H9 (cell line): Measurements from ENCODE around the gene ZBTB49. TPM values are rescaled to one million over a fixed set of nuclear protein-coding genes. Genes with fewer than 3 reads are reported as not detected.
A peak's percentile ranks its signal among the peaks of the same experiment; 100 is the strongest.

ENCODE experiments used
- DNase-seq: peaks from one replicate; pipeline ENCODE4 v3.0.0-alpha.2; 2017
- H2AFZ ChIP-seq: one replicate; pipeline ENCODE4 v1.6.1; 2013; ENCODE audit warnings: mild to moderate bottlenecking, low read length, control low read depth, moderate library complexity
- H2AK5ac ChIP-seq: 2 replicates; pipeline ENCODE4 v1.6.1; 2013; ENCODE audit warnings: low read length, control low read depth, mixed read lengths; ENCODE audit not compliant: insufficient read length
- H2BK120ac ChIP-seq: one replicate; pipeline ENCODE4 v1.6.1; 2013; ENCODE audit warnings: low read depth, mild to moderate bottlenecking, low read length, control low read depth, inconsistent platforms; ENCODE audit not compliant: poor library complexity, severe bottlenecking
- H2BK12ac ChIP-seq: 2 replicates; pipeline ENCODE4 v1.6.1; 2013; ENCODE audit warnings: low read length, control low read depth, mixed read lengths, low read depth; ENCODE audit not compliant: insufficient read length
- H2BK15ac ChIP-seq: 2 replicates; pipeline ENCODE4 v1.6.1; 2013; ENCODE audit warnings: low read depth, low read length, control low read depth
- H2BK20ac ChIP-seq: one replicate; pipeline ENCODE4 v1.6.1; 2013; ENCODE audit warnings: low read depth, mild to moderate bottlenecking, low read length, control low read depth, inconsistent platforms; ENCODE audit not compliant: poor library complexity, severe bottlenecking
- H2BK5ac ChIP-seq: 2 replicates; pipeline ENCODE4 v1.6.1; 2013; ENCODE audit warnings: low read length, control low read depth, mixed read lengths; ENCODE audit not compliant: insufficient read length
- H3K14ac ChIP-seq: 2 replicates; pipeline ENCODE4 v1.6.1; 2013; ENCODE audit warnings: low read length, control low read depth; ENCODE audit not compliant: insufficient read depth
- H3K18ac ChIP-seq: 2 replicates; pipeline ENCODE4 v1.6.1; 2013; ENCODE audit warnings: low read depth, mild to moderate bottlenecking, mixed read lengths, low read length, control low read depth; ENCODE audit not compliant: insufficient read length
- H3K23ac ChIP-seq: 2 replicates; pipeline ENCODE4 v1.6.1; 2013; ENCODE audit warnings: low read length, control low read depth, mixed read lengths, low read depth; ENCODE audit not compliant: insufficient read length
- H3K23me2 ChIP-seq: 2 replicates; pipeline ENCODE4 v1.6.1; 2013; ENCODE audit warnings: low read depth, mild to moderate bottlenecking, mixed read lengths, low read length, control low read depth; ENCODE audit not compliant: insufficient read length, poor library complexity, severe bottlenecking
- H3K27ac ChIP-seq: 2 replicates; pipeline ENCODE4 v1.5.1; 2013; ENCODE audit warnings: low read length, control low read depth, mixed read lengths, low read depth; ENCODE audit not compliant: insufficient read length
- H3K27me3 ChIP-seq: 2 replicates; pipeline ENCODE4 v1.6.1; 2013; ENCODE audit warnings: low read length, control low read depth, inconsistent platforms; ENCODE audit not compliant: insufficient read depth
- H3K4ac ChIP-seq: 2 replicates; pipeline ENCODE4 v1.6.1; 2013; ENCODE audit warnings: low read depth, mild to moderate bottlenecking, control low read depth, inconsistent platforms, low read length, moderate library complexity
- H3K4me1 ChIP-seq: 2 replicates; pipeline ENCODE4 v1.6.1; 2013; ENCODE audit warnings: low read length, control low read depth, inconsistent platforms; ENCODE audit not compliant: insufficient read depth
- H3K4me2 ChIP-seq: 2 replicates; pipeline ENCODE4 v1.6.1; 2013; ENCODE audit warnings: low read length, control low read depth, mixed read lengths; ENCODE audit not compliant: insufficient read length, insufficient read depth
- H3K56ac ChIP-seq: 2 replicates; pipeline ENCODE4 v1.6.1; 2013; ENCODE audit warnings: low read depth, mild to moderate bottlenecking, mixed read lengths, low read length, control low read depth; ENCODE audit not compliant: insufficient read length
- H3K79me1 ChIP-seq: 2 replicates; pipeline ENCODE4 v1.6.1; 2013; ENCODE audit warnings: low read depth, mild to moderate bottlenecking, moderate library complexity, low read length, control low read depth, inconsistent platforms; ENCODE audit not compliant: insufficient read depth, poor library complexity, severe bottlenecking
- H3K79me2 ChIP-seq: 2 replicates; pipeline ENCODE4 v1.6.1; 2013; ENCODE audit warnings: low read length, control low read depth, inconsistent platforms; ENCODE audit not compliant: insufficient read depth
- H3K9ac ChIP-seq: 2 replicates; pipeline ENCODE4 v1.6.1; 2013; ENCODE audit warnings: low read length, control low read depth, mixed read lengths; ENCODE audit not compliant: insufficient read length; ENCODE audit errors: extremely low read depth
- H3K9me3 ChIP-seq: one replicate; pipeline ENCODE4 v1.6.1; 2013; ENCODE audit warnings: low read depth, low read length, inconsistent platforms; ENCODE audit not compliant: control insufficient read depth
- H3T11ph ChIP-seq: one replicate; pipeline ENCODE4 v1.6.1; 2013; ENCODE audit warnings: mild to moderate bottlenecking, low read length, control low read depth, inconsistent platforms
- H4K20me1 ChIP-seq: one replicate; pipeline ENCODE4 v1.6.1; 2013; ENCODE audit not compliant: control insufficient read depth, insufficient read length, insufficient read depth
- H4K5ac ChIP-seq: 2 replicates; pipeline ENCODE4 v1.6.1; 2013; ENCODE audit warnings: low read depth, mild to moderate bottlenecking, mixed read lengths, low read length, control low read depth; ENCODE audit not compliant: insufficient read length
- H4K8ac ChIP-seq: replicated peaks from 2 replicates; pipeline ENCODE4 v1.6.1; 2013; ENCODE audit warnings: low read length, control low read depth, mixed read lengths, low read depth; ENCODE audit not compliant: insufficient read length
- H4K91ac ChIP-seq: 2 replicates; pipeline ENCODE4 v1.6.1; 2013; ENCODE audit warnings: low read depth, mild to moderate bottlenecking, moderate library complexity, mixed read lengths, low read length, control low read depth; ENCODE audit not compliant: insufficient read length
- H3K27ac Mint-ChIP-seq, 3 experiments: 2 replicates in 2 of 3; 3 replicates in 1 of 3; pipeline ENCODE4 v1.8.0; 2020 to 2021; ENCODE audit warnings: mixed read lengths in 3 of 3, mild to moderate bottlenecking in 1 of 3, moderate library complexity in 1 of 3
- H3K27me3 Mint-ChIP-seq: 2 replicates; pipeline ENCODE4 v1.8.0; 2021; ENCODE audit warnings: low read depth, mild to moderate bottlenecking, moderate library complexity, mixed read lengths
- H3K36me3 Mint-ChIP-seq, 3 experiments: 2 replicates in 2 of 3; 3 replicates in 1 of 3; pipeline ENCODE4 v1.8.0; 2020 to 2021; ENCODE audit warnings: low read depth in 3 of 3, mixed read lengths in 3 of 3; ENCODE audit not compliant: insufficient read depth in 1 of 3
- H3K4me1 Mint-ChIP-seq, 2 experiments: 2 replicates each; pipeline ENCODE4 v1.8.0; 2020; ENCODE audit warnings: mixed read lengths in 2 of 2
- H3K4me3 Mint-ChIP-seq, 2 experiments: 2 replicates in 1 of 2; 3 replicates in 1 of 2; pipeline ENCODE4 v1.8.0; 2020 to 2021; ENCODE audit warnings: mild to moderate bottlenecking in 2 of 2, mixed read lengths in 2 of 2, moderate library complexity in 1 of 2
- H3K9me3 Mint-ChIP-seq, 2 experiments: 2 replicates in 1 of 2; 3 replicates in 1 of 2; pipeline ENCODE4 v1.8.0; 2020; ENCODE audit warnings: mild to moderate bottlenecking in 2 of 2, mixed read lengths in 2 of 2, moderate library complexity in 1 of 2
- WGBS: extraction: QIAGEN DNeasy Blood & Tissue Kit; methylation state at CpG from one replicate; pipeline ENCODE4 v1.1.7; 2013; ENCODE audit warnings: missing lambda C conversion rate, low lambda C conversion rate, mixed read lengths; ENCODE audit not compliant: insufficient read length; ENCODE audit errors: extremely low coverage; 5-methylcytosine and 5-hydroxymethylcytosine counted together
- total RNA-seq: library from RNA; stranded (reverse); gene quantifications from 2 replicates; pipeline ENCODE4 v1.2.1, GENCODE V29; 2021
- TF ChIP-seq, protein P1 (sequence below): fragments of 200-600 bp; sonication (generic); conservative IDR thresholded peaks from 3 replicates; pipeline ENCODE4 v1.8.0; 2021; ENCODE audit warnings: antibody characterized with exemption, mild to moderate bottlenecking

ZBTB49 gene
- total RNA-seq, 1 experiment from 2014 or later, result 8.7 TPM

GRCh38 chr4:4306920-4307319 is 16.9 kb downstream of the ZBTB49 start:
- Histone ChIP-seq H3K18ac (no peak overlapping the region), H3K4me1 (no peaks in the 10 kb centered on the region), H3K14ac (no peak overlapping the region), H2BK20ac (no peak overlapping the region), H4K5ac (no peak overlapping the region), H3K4ac (no peak overlapping the region), H3K27ac (no peak overlapping the region), H2BK15ac (no peak overlapping the region), H3K79me2 (no peaks in the 10 kb centered on the region), H2BK12ac (no peak overlapping the region), H4K8ac (no peak overlapping the region), H4K20me1 (no peaks in the 10 kb centered on the region), H3T11ph (no peak overlapping the region), H3K23ac (no peak overlapping the region), H4K91ac (no peak overlapping the region), H3K4me2 (no peak overlapping the region), H3K9ac (no peak overlapping the region), H2AK5ac (no peak overlapping the region), H3K56ac (no peak overlapping the region), H3K79me1 (no peaks in the 10 kb centered on the region), H2BK120ac (no peak overlapping the region), H2AFZ (no peak overlapping the region), H3K9me3 (no peaks in the 10 kb centered on the region), H3K23me2 (no peaks in the 10 kb centered on the region), H2BK5ac (no peak overlapping the region), H3K27me3 (no peaks in the 10 kb centered on the region)
- Mint-ChIP-seq H3K27me3 (no peaks in the 10 kb centered on the region), H3K27ac (peak overlapping the region in 1 of 3 experiments; percentile 17; a peak in 2 of 7 replicates), H3K4me1 (no peaks in the 10 kb centered on the region), H3K9me3 (no peaks in the 10 kb centered on the region), H3K36me3 (peaks cover 5 to 19% (median 18%) of the 10 kb centered on the region in 3 experiments; a peak in 6 of 7 replicates), H3K4me3 (no peak overlapping the region)
- no CpG with 5 or more reads among the region's 11 CpGs for WGBS
- peak; percentile 14 for DNase-seq
- TF ChIP-seq, protein P1, sequence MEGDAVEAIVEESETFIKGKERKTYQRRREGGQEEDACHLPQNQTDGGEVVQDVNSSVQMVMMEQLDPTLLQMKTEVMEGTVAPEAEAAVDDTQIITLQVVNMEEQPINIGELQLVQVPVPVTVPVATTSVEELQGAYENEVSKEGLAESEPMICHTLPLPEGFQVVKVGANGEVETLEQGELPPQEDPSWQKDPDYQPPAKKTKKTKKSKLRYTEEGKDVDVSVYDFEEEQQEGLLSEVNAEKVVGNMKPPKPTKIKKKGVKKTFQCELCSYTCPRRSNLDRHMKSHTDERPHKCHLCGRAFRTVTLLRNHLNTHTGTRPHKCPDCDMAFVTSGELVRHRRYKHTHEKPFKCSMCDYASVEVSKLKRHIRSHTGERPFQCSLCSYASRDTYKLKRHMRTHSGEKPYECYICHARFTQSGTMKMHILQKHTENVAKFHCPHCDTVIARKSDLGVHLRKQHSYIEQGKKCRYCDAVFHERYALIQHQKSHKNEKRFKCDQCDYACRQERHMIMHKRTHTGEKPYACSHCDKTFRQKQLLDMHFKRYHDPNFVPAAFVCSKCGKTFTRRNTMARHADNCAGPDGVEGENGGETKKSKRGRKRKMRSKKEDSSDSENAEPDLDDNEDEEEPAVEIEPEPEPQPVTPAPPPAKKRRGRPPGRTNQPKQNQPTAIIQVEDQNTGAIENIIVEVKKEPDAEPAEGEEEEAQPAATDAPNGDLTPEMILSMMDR, result no peak
